ENCODE measurements around the gene EPB41L2.

The EPB41L2 gene

DNA sequence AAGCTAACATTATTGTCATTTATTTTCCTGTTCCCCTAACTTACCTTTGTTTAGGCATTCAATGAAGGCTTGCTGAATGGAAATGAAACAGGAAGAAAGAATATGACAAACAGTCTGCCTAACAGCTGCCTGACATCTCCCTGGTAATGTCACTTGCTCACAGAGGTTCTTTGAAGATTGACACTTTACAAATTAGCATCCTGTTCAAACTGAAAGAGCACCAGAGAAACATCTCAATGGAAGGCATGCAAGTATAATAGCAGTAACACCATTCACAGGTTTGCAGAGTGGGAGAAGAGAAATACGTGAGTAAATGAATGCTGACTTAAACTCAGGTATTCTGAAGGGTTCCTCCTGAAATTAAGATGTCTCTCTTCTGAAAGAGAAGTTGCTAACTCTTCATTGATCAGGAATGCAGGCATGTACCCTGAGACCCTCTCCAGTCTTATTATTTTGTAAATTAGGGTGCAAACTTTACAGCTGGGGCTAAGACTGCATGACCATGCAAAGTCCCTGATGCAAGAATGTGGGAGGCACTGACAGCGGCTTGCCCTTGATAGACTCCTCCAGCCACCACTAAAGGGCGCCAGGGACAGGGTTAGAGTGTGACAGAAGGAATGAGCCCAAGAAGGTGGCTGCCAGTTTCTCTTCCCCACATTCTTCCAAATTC, 237.1 kb downstream of the EPB41L2 start:
- no peak for DNase-seq (ENCODE audit: low read depth)
- H3K4me3 ChIP-seq (ENCODE audit: low read depth, low read length): no peak overlapping the region
- in situ Hi-C loops (cut with HindIII; ENCODE audit: low sequenced_read_pairs): loop anchor here (25.0 kb wide), 1 partner anchor 764 kb away; no protein-coding TSS in a partner anchor
- TF ChIP-seq, protein P1, sequence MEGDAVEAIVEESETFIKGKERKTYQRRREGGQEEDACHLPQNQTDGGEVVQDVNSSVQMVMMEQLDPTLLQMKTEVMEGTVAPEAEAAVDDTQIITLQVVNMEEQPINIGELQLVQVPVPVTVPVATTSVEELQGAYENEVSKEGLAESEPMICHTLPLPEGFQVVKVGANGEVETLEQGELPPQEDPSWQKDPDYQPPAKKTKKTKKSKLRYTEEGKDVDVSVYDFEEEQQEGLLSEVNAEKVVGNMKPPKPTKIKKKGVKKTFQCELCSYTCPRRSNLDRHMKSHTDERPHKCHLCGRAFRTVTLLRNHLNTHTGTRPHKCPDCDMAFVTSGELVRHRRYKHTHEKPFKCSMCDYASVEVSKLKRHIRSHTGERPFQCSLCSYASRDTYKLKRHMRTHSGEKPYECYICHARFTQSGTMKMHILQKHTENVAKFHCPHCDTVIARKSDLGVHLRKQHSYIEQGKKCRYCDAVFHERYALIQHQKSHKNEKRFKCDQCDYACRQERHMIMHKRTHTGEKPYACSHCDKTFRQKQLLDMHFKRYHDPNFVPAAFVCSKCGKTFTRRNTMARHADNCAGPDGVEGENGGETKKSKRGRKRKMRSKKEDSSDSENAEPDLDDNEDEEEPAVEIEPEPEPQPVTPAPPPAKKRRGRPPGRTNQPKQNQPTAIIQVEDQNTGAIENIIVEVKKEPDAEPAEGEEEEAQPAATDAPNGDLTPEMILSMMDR (IDR thresholded peaks at IDR 0.05; ENCODE audit: low read depth, low read length, missing control alignments): no peak

DNA sequence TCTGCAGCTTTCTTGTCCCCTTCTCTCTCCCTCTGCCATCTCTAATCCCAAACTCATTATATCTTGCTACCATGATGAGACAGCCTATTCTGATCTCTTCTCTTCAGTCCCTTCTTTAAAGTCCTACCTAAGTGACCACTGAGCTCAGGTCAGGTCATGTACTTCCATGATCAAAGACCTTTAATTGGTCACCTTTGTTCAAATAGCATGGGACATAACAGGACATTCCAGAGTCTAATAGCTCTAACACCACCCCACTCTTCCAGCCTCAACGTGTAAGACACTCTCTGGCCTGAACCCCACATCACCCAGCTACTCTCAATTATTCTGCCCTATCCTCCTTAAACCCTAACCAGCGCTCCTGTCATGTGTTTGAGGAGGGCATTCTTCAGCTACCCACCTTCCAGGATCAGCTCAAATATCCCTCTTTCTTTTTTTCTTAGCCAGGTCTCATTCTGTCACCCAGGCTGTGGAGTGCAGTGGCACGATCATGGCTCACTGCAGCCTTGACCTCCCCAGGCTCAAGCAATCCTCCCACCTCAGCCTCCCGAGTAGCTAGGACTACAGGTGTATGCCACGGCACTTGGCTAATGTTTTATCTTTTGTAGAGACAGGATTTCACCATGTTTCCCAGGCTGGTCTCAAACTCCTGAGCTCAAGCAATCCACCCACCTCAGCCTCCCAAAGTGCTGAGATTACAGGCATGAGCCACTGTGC, 237.9 kb downstream of the EPB41L2 start:
- in situ Hi-C loops (cut with HindIII; ENCODE audit: low sequenced_read_pairs): loop anchor here (25.0 kb wide), 1 partner anchor 763 kb away; no protein-coding TSS in a partner anchor
- no peak for DNase-seq (ENCODE audit: low read depth)
- H3K4me3 ChIP-seq (ENCODE audit: low read depth, low read length): no peak overlapping the region
- TF ChIP-seq, protein P1 (IDR thresholded peaks at IDR 0.05; ENCODE audit: low read depth, low read length, missing control alignments): no peak

DNA sequence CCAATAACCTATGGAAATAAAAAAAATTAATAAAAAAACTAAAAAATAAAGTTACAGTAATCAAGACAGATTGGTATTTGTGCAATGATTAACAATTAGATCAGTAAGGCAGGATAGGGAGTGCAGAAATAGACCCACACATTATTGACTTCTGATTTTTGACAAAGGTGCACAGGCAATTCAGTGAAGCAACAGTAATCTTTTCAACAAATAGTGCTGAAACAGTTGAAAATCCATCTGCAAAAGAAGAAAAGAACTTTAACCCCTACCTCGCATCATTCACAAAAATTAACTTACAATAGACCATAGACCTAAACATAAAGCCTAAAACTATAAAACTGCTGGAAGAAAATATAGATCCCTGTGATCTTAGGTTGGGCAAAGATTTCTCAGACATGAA, 240.3 kb downstream of the EPB41L2 start:
- in situ Hi-C loops (cut with HindIII; ENCODE audit: low sequenced_read_pairs): no loop called here

DNA sequence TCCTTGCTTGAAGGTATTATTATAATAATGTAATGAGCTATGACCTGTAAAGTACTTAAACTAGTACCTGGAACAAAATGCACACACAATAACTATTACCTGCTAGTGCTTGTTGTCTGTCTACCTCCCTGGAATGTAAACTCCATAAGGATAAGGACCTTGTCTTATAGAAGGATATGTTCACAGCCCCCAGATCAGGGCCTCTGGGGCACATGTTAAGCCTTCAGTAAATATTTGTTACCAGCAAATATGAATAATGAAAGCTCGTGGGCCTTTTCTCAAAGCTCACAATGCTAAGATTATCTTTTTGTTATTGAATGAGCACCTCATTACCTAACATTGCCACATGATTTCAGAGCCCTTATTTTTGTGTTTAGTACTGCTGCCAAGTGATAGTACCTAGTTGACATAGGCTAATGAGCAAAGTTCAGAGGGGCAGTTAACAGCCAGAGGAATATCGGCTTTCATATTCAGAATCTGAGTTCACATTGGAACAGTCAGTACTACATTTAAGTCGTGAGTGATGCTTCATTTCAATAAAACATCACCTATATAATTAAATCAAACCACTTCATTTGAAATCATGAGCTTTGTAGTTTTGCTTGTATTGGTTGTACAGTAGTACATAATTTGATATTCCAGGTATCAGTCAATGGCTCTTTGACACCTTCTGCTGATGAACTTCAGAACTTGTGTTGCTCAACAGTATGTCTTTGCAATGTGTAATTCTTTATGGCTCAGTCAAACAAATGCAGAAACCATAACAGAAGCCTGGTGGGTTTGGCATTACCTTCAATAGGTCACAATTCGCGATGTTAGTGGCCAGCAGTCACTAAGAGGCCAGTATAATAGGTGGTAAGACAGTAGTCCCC, 247.6 kb downstream of the EPB41L2 start:
- no peak for DNase-seq (ENCODE audit: low read depth)
- H3K4me3 ChIP-seq (ENCODE audit: low read depth, low read length): no peak overlapping the region
- TF ChIP-seq, protein P1 (IDR thresholded peaks at IDR 0.05; ENCODE audit: low read depth, low read length, missing control alignments): no peak
- in situ Hi-C loops (cut with HindIII; ENCODE audit: low sequenced_read_pairs): no loop called here

More for the DNA sequence above, 240.3 kb downstream of the EPB41L2 start:
- TF ChIP-seq, protein P1 (IDR thresholded peaks at IDR 0.05; ENCODE audit: low read depth, low read length, missing control alignments): no peak
- no peak for DNase-seq (ENCODE audit: low read depth)
- H3K4me3 ChIP-seq (ENCODE audit: low read depth, low read length): no peak overlapping the region

DNA sequence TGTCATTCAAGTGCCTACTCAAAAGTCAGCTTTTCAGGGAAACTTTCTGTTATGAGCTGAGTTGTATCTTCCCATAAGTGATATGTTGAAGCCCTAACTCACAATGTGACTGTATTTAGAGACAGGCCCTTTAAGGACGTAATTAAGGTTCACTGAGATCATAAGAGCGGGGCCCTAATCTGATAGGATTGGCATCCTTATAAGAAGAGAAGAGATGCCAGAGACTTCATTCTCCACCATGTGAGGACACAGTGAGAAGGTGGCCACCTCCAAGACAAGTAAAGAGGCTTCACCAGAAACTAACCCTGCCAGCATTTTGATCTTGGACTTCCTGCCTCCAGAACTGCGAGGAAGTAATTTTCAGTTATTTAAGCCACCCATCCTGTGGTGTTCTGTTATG, 248.5 kb downstream of the EPB41L2 start:
- no peak for DNase-seq (ENCODE audit: low read depth)
- in situ Hi-C loops (cut with HindIII; ENCODE audit: low sequenced_read_pairs): no loop called here
- TF ChIP-seq, protein P1 (IDR thresholded peaks at IDR 0.05; ENCODE audit: low read depth, low read length, missing control alignments): no peak
- H3K4me3 ChIP-seq (ENCODE audit: low read depth, low read length): no peak overlapping the region

DNA sequence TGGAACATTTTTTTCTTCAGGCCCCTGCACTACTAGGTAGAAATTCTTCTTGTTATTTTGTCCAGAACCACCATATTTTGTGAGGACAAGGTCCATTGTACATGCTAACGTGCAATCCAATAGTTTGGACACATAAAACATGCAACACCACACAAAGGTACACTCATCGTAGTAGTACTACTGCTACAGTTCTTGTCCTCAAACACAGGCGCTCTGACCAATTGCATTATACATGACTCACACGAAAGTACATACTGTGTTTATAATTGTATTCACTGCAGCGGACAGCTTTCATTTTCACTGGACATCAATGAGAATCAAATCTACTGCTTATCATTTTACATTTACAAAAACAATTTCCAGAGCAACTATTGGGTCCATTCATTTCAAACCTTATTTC, 251.1 kb downstream of the EPB41L2 start:
- H3K4me3 ChIP-seq (ENCODE audit: low read depth, low read length): no peak overlapping the region
- in situ Hi-C loops (cut with HindIII; ENCODE audit: low sequenced_read_pairs): no loop called here
- no peak for DNase-seq (ENCODE audit: low read depth)
- TF ChIP-seq, protein P1 (IDR thresholded peaks at IDR 0.05; ENCODE audit: low read depth, low read length, missing control alignments): no peak

Measured in astrocyte of the cerebellum (primary cell).